HG03159 (cell line): ENCODE measurements around the gene LRP1B.
"Not testable (repeated sequence)": the region's sequence is repeated elsewhere in the genome, so short reads cannot be mapped to it uniquely, and the experiment has no call there.

Experiments
- ATAC-seq: cut with Tn5 transposase; IDR thresholded peaks from one replicate; pipeline ENCODE4 v1.9.1; 2021; ENCODE audit warnings: mild to moderate bottlenecking, moderate library complexity; ENCODE audit not compliant: unreplicated experiment

LRP1B gene

DNA sequence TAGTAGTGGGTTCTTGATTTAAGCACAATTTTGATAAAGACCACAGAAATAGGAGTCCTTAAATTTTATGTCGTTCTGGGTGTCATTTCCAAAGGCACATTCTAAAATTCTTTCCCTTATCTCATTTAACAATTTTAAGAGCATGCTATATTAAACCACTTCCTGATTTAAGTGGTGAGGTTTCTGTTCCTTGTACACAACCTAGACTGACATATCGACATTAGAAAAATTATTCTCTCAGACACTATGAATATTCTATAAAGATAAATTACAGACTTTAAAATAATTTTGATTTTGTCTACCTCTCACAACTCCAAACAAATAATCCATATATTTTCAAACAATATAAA, 923.8 kb downstream of the LRP1B start:
- ATAC-seq, result no peak

DNA sequence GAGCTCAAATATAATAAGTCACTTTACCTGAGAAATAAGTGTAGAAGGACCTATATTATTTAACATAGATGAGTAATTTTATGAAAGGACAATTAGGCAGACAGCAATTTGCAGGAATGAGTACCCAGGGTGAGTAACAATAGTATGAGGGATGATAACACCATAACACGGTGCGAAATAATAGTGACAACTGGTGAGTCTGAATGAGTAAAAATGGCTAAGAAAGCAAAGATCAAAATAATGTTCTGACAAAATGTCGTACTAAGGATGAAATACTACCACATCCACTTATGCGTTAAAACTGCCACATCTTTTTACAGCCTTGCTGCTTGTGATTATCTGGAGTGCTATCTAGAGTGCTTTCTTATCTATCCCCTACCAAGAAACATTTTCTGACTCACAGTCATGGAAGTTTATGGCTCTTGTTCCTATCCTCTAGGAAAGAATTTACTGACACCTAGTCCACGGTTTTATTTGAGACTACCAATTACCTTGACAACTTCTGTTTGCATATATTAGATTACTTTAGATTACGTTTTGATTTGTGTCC, 929.7 kb downstream of the LRP1B start:
- ATAC-seq, result no peak

DNA sequence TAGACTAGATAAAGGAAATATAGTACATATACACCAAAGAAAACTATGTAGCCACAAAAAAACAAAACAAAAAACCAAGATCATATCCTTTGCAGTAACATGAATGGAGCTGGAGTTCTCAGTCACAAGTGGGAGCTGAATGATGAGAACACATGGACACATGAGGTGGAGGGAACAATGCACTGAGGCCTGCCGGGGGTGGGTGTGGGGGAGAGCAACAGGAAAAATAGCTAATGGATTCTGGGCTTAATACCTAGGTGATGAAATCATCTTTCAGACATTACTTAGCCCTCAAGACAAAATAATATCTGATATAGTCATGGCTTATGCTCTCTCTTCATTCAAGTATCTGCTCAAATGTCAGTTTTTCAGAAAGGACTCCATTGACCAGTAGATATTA, 930.6 kb downstream of the LRP1B start:
- no peak for ATAC-seq

DNA sequence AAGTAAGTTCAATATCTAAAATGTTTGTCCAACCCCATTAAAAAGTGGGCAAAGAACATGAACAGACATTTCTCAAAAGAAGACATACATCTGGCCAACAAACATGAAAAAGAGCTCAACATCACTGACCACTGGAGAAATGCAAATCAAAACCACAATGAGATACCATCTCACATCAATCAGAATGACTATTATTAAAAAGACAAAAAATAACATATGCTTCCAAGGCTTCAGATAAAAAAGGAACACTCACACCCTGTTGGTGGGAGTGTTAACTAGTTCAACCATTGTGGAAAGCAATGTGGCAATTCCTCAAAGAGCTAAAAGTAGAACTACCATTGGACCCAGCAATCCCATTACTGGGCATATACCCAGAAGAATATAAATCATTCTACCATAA, 931.1 kb downstream of the LRP1B start:
- no peak for ATAC-seq

DNA sequence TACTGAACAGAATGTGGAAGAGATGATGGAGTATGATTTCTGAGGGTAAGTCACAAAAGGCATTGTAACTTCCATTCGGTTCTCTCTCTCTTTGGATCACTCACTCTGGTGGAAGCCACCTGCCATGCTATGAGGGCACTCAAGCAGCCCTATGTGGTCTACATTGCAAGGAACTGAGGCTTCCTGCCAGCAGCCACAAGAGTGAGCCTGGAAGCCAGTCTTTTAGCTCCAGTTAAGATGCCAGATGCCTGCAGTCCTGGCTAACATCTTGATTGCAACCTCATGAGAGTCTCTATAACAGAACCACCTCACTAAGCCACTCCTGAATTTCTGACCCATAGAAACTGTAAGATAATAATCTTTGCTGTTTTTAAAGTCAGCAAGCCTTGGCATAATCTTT, 935.7 kb downstream of the LRP1B start:
- ATAC-seq, result no peak

DNA sequence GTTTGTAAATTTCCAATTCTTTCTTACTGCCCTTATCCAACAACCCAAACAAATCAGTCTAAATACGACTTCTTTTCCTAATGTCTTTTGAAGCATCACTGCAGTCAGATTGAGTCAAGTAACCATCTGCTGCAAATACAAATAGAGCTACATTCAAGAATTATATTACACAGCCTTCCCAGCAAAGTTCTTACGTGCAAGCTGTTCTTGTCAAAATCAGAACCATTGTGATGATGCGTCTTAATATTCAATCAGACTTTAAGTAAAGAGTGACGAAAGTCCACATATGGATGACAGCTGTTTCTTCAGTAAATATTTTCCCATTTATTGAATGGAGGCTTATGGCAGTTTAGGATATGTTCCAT, 943.8 kb downstream of the LRP1B start:
- no peak for ATAC-seq

DNA sequence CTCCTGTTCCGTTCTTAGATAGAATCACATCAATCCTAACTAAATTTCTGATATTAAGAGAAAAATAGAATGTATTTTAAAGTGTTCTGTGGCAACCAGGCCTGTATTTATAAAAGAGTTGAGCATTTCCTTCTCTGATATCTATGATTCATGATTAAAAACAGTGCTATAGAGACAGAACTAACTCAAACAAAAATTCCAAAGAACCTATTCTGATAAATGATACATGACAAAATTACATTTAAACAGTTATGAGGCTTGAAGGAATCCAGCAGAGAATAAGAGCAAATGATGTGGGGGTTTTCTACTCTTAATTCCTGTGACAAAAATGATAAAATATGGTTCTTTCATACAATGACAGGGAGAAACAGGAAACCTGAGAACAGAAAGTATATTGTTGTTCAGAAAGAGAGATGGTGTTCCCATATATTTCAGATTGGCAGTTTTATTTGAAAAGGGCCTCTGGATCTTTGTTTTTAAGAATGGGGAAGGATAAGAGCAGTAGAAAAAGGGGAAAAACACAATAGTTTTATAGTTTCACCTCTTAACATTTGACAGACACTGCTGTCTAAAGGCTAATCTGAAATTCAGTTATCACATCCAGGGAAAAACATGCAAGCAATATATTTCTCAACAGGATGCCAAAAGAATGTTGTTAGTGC, 944.3 kb downstream of the LRP1B start:
- ATAC-seq, result no peak

DNA sequence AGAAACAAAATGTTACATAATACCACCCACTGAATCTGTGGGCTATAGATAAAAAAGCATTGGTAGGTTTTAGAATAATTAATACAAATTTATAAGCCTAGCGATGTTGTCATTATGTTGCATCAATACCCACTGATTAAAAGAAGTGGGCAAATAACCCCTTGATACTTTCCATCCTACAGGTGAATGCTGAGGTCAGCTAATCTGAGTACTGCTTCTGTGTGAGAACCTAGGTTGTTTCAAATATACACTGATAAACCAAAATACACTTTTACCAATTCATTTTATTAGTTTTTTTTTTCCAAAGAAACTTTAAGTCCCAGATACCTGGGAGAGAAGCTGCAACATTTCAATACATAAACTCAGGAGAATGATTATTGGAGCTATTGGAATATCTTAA, 948.6 kb downstream of the LRP1B start:
- ATAC-seq, result no peak

DNA sequence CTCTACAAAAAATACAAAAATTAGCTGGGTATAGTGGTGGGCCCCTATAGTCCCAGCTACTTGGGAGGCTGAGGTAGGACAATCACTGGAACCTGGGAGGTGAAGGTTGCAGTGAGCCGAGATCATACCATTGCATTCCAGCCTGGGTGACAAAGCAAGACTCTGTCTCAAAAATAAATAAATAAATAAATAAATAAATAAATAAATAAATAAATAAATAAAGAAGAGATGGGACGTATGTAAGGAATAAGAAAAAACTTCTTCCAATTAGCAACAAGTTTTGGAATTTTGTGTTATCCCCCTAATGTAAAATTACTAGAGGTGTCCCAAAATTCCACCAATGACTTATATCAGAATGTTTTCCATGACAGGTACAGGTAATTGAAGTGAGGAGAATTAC, 961.7 kb downstream of the LRP1B start:
- ATAC-seq, result not testable (repeated sequence)

DNA sequence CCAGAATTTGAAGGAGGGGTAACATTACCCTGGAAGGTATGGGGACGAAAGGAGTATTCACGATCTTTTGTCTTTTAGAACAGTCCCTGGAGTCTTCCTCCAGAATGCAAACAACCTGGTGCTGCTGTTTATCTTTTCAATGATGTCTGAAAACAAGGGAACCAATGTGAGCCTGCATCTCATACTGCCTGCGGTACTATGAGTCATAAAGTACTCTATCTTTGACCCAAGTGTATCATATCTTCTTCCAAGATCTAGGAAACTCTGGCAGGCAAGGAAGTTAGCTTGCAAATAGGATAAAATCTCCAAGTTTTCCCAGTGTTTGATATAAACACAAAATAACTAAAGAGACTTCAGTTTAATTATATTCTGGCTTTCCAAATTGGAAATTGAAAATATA, 968.5 kb downstream of the LRP1B start:
- ATAC-seq, result no peak

DNA sequence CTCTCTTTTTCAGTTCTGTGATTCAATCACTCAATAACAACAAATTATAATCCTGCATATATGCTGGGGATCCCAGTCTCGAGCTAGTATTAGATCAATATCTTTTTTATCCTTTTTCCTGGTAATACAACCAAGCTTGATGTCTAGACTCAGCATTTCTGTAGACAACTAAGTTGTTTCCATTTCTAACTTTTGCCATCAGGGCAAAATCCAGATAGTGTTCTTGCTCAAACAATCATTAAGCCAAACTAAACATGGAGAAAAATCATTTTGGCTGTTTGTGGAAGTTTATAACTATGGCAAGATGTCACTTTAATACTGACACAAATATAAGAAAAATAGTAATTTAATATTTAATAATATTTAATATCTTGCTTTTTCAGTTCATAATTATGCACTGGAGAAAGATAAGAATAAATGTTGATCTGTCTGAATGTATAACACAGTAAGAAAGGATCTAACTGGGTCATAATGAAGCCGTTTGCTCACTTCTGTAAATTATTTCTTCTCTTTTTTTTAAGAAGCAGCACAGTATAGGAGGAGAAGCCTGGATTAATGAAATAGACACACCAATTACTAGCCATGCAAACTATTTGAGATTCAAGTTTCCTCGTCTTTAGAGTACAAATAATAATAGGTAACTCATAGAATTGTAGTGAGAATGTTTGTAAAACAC, 979.1 kb downstream of the LRP1B start:
- no peak for ATAC-seq

DNA sequence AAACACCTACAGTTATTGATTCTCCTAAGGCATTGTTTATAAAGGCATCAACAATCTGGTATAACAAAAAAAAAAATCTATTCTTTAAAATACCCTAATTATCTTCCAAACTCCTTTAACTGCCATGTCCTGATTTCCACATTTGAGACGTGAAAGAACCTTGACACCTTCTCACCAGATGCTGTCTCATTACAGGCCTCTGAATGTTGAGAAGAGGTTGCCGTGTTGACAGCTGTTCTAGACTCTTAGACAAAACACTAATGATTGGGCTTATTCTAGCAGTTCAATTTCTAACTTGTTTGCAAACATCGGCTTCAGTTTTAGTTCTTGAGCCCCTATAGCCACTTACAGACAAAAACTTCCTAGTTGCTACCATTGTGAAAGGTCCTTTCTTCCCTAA, 988.8 kb downstream of the LRP1B start:
- ATAC-seq, result no peak

DNA sequence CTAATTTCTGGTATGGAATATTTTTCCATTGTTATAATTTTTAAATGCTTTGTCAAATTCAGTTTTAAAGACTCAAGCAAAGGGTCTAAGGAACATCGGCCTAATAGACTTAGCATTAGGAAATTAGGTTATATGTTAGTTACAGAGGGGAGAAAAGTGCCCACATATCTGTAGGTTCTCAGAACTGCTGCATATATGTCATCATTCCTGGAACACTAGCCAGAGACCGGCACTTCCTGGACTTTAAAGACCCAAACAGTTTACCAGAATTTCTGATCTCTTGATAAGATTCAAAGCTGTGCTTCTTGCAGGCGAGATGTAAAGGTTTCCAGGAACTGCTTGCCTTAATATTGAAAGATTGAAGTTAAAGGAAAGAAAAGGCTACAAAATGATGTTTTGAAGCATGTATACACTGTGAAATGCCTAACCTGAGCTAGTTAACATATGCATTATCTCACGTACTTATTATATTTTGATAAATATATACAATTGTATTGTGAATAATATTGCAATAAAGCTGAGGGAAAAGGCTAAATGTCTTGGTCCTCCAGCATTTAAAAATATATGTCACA, 993.6 kb downstream of the LRP1B start:
- no peak for ATAC-seq

DNA sequence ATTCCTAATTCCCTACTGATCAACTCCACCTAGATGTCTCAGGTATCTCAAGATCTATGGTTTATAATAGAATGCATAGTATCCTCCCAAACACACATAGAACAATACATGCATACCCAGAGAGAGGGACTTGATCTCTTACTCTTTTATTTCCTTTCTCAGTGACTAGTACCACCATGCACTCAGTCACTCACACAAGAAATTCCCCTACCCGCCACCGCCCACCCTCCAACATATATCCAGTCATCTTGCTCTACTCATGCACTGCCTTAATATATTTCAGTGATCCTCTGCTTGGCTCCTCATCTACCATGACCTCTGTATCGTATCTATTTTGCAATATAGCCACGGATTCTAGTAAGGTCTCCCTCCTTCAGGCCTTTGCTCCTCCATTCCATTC, 996.9 kb downstream of the LRP1B start:
- ATAC-seq, result no peak

DNA sequence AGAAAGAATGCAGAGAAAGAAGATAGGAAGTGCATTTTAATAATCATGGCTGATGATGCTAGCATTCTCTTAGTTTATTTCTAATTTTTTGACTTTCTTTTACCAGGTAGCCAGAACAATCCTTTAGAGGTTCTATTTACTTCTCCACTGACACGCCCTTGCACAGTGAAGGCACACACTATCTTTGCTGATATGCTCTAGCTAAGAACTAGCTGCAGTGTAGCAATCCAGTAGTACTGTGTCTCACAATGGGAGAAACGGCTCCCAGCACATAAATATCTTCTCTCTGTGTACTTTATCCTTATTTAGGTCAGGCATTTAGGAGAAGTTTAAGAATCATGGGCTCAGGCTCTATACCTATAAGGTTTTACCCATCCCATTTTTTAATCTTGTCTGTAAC, 1005.4 kb downstream of the LRP1B start:
- no peak for ATAC-seq

DNA sequence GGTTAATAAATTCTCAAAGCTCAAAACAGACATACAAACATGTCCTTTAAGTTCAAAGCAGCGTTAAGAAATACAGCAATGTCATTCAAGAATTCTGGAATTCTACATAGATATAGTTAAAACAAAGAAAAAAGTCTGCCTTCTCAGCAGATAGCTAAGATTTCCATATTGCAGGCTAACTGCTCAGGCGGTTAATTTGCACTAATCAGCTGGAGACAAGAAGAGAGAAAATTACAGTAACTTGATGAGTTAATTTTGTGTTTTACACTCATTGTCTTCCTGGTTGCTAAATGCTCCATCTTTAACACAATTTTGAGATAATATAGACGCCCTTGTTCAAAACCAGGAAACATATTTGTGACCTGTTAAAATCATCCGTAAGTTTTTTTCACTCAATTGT, 1012.0 kb downstream of the LRP1B start:
- no peak for ATAC-seq

DNA sequence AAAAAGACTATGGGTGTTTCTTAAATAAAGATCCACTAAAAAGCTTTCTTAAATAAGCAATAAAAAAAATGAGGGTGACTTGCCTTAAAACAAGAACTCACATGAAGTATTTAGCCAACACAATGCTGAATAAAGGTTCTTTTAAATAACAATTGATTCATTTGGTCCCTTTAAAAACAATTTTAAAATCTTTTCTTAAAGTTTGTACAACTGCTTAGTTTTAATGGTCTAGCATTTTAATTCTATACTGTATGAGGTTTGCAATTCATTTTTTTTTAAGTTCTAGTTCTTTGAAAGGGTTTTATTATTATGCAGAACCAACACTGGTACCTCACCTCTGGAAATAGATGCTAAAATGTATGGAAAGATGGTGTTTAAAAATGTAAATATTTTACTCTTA, 1017.5 kb downstream of the LRP1B start:
- no peak for ATAC-seq

DNA sequence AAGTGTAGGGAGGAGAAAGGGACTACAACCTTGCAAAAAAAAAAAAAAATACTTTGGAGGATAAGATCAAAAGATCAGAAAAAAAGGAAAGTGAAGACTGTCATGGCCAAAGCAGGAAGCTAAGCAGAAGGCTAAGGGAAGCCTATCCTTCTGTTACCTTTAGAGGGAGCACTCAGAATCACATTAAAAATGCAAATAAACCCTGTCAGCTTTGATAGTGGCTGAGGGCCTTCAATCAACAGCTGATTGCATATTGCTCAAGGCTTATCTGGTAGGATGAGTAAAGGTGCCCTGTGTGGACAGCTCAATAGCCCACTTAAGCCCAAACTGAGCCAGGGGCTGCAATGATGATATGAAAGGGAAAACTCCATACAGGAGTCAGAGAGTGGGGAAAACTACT, 1021.2 kb downstream of the LRP1B start:
- ATAC-seq, result no peak

DNA sequence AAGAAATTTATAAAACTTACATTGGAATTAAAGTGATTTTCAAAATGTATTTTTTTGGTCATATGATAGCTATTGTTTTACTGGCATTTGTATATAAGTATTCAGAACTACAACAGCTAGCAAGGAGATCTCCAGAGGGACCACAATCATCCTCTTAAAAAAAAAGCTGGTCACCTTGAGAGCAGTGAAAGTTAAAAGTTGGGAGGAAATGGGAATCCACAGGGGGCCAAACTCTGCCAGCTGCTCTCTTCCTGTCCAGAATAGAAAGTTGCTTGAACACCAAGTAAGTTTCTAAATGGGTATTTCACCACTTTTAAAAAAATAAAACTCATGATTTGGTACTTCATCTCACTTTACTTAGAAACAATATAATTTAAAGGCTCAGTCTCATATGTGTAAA, 1025.1 kb downstream of the LRP1B start:
- no peak for ATAC-seq

DNA sequence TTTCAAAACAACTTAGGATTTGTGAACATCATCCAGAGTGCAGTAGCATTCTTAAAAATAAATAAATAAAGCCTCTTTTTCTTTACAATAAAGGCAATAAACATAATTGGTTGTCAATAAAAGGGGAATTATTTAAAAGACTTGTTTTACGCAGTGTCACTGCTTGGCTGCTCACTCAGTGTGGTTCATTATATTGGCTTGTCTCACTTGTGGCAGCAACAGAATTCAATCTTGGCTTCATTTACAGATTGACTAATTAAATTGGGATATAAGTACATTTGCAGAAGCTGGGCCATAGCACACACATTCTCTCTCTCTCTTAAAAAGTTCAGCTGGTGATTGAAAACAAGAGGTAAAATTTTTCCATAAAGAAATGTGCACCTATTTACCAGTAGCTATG, 1027.6 kb downstream of the LRP1B start:
- no peak for ATAC-seq

DNA sequence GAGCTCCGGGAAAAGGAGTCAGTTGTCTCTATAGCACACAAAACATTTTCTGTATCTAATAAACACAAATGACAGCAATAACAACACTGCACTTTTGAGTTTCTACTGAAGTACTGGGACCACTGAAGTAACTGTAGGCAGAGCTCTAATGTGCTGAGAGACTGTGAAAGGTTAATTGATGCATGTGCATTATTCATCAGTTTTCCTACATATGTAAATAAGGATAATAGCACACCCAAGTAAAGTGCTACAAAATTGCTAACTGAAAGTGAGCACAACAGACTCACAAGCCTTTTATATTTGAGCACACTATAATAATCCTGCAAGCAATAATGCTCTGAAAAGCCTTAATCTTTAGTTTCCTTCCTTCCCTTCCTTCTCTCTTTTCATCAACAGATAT, 1051.6 kb downstream of the LRP1B start:
- no peak for ATAC-seq

DNA sequence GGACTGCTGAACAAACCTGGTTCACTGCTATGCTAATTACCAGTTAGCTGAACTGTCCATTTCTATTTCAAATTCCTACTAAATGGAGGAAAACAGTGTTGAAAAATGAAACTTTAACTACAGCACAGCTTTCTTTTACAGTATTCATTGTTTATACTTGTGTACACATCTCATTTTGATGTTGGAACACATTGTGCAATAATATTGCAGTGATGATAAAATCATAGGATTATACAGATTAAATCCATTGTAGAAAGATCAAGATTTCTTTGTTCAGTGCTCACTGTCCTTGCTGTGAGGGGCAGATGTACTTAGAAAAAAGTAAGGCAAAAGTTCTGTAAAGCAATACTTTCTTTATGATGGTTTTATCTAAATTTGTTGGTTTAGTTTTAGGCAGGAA, 1055.1 kb downstream of the LRP1B start:
- no peak for ATAC-seq
